GM23248 (cell line): ENCODE results near the gene TRAK2. TPM values are rescaled to one million over a fixed set of nuclear protein-coding genes. Genes with fewer than 3 reads are reported as not detected.
A peak's percentile ranks its signal among the peaks of the same experiment; 100 is the strongest.
"Not testable (repeated sequence)": the region's sequence is repeated elsewhere in the genome, so short reads cannot be mapped to it uniquely, and the experiment has no call there.

Source experiments
- DNase-seq: peaks from one replicate; pipeline ENCODE4 v3.0.0-alpha.2; 2015
- H2AFZ ChIP-seq: fragments of 200-600 bp; sonication (generic); 2 replicates; pipeline ENCODE4 v1.6.1; 2016; ENCODE audit warnings: antibody characterized with exemption
- H3F3A ChIP-seq: fragments of 200-600 bp; sonication (generic); 2 replicates; pipeline ENCODE4 v1.6.1; 2016; ENCODE audit warnings: mild to moderate bottlenecking, antibody characterized with exemption, mixed run types; ENCODE audit not compliant: insufficient read depth
- H3K27ac ChIP-seq: fragments of 200-600 bp; sonication (generic); 2 replicates; pipeline ENCODE4 v1.5.1; 2016; ENCODE audit warnings: mild to moderate bottlenecking
- H3K27me3 ChIP-seq: fragments of 200-600 bp; sonication (generic); replicated peaks from 2 replicates; pipeline ENCODE4 v1.6.1; 2016; ENCODE audit warnings: mild to moderate bottlenecking; ENCODE audit not compliant: insufficient read depth
- H3K36me3 ChIP-seq: fragments of 200-600 bp; sonication (generic); 2 replicates; pipeline ENCODE4 v1.6.1; 2016; ENCODE audit warnings: low read depth, mild to moderate bottlenecking
- H3K4me1 ChIP-seq: fragments of 200-600 bp; sonication (generic); 2 replicates; pipeline ENCODE4 v1.6.1; 2016; ENCODE audit warnings: mild to moderate bottlenecking; ENCODE audit not compliant: insufficient read depth
- H3K4me2 ChIP-seq: fragments of 200-600 bp; sonication (generic); one replicate; pipeline ENCODE4 v1.6.1; 2016; ENCODE audit warnings: mild to moderate bottlenecking; ENCODE audit not compliant: unreplicated experiment
- H3K4me3 ChIP-seq: fragments of 200-600 bp; sonication (generic); 2 replicates; pipeline ENCODE4 v1.5.1; 2016; ENCODE audit warnings: mild to moderate bottlenecking
- H3K79me2 ChIP-seq: fragments of 200-600 bp; sonication (generic); 2 replicates; pipeline ENCODE4 v1.6.1; 2016; ENCODE audit warnings: mild to moderate bottlenecking; ENCODE audit not compliant: insufficient read depth
- H3K9ac ChIP-seq: fragments of 200-600 bp; sonication (generic); 2 replicates; pipeline ENCODE4 v1.6.1; 2016; ENCODE audit warnings: mild to moderate bottlenecking
- H3K9me2 ChIP-seq: fragments of 200-600 bp; sonication (generic); 2 replicates; pipeline ENCODE4 v1.6.1; 2016; ENCODE audit warnings: mixed run types, mild to moderate bottlenecking, moderate library complexity; ENCODE audit not compliant: insufficient read depth
- H3K9me3 ChIP-seq: fragments of 200-600 bp; sonication (generic); one replicate; pipeline ENCODE4 v1.6.1; 2017; ENCODE audit warnings: low read depth
- H4K20me1 ChIP-seq: fragments of 200-600 bp; sonication (generic); 2 replicates; pipeline ENCODE4 v1.6.0; 2016; ENCODE audit not compliant: insufficient read depth
- EZH2 ChIP-seq: fragments of 200-600 bp; sonication (generic); IDR thresholded peaks from 2 replicates; pipeline ENCODE4 v1.6.1; 2018; ENCODE audit warnings: antibody characterized with exemption, mild to moderate bottlenecking; ENCODE audit not compliant: insufficient read depth, poor library complexity, severe bottlenecking
- EZH2phosphoT487 ChIP-seq: fragments of 200-600 bp; sonication (generic); IDR thresholded peaks from 2 replicates; pipeline ENCODE4 v1.6.1; 2018; ENCODE audit warnings: antibody characterized with exemption, moderate library complexity, mild to moderate bottlenecking, low read depth; ENCODE audit not compliant: insufficient read depth
- WGBS, 2 experiments: methylation state at CpG; one replicate each; pipeline ENCODE4 v1.1.6; 2015 to 2017; ENCODE audit warnings: low lambda C conversion rate in 2 of 2, low coverage in 1 of 2; ENCODE audit errors: missing lambda C conversion rate in 2 of 2; 5-methylcytosine and 5-hydroxymethylcytosine counted together
- in situ Hi-C: fragments of 300-500 bp; cut with MboI; formaldehyde crosslinking; loops from 2 replicates; pipeline ENCODE4 v1.15.0; 2020
- polyA plus RNA-seq: library from polyadenylated mRNA; unstranded; fragments of >200 nt; fragmentation: Nextera tagmentation; extraction: Ambion mirVana; gene quantifications from 2 replicates; pipeline ENCODE4 v1.2.1, GENCODE V29; 2016
- total RNA-seq: library from RNA; depleted of rRNA; stranded (reverse); fragments of >200 nt; shearing (Covaris generic); gene quantifications from 2 replicates; pipeline ENCODE4 v1.2.3, GENCODE V29; 2014

Gene TRAK2
- total and polyA plus RNA-seq, 2 experiments from 2014 or later = 21.4 to 32.5 TPM

DNA sequence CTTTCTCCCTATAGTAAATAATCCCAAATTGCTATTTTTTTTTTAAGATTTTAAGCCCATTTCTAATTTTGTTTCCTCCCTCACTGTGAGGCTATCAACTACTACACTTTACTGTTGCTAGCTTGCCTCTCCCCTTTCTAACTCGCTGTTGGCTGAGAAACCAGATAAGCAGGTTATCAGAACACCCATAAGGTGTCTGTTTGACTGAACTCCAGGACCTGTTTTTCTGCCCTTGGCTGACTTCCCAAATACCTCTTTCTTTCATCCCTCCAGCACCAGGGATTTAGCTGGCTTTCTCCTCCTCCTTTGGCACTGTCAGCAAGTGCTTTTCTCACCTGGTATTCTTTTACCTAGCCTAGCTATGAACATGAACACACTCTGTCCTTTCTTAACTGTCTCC, 11.1 kb downstream of the TRAK2 start:
- H3K4me2 ChIP-seq = no peak overlapping the region
- H3K9me2 ChIP-seq = 0 out of 2 replicates have a peak, but pooled peaks cover 3% of the 10 kb centered on the region
- no peaks in the 10 kb centered on the region; the same call in 1 of the 2 replicates for H3K36me3 ChIP-seq
- no peaks in the 10 kb centered on the region for H3F3A ChIP-seq
- DNase-seq = no peak
- H4K20me1 ChIP-seq = 0 out of 2 replicates have a peak, but pooled peaks cover 6% of the 10 kb centered on the region
- H3K9ac ChIP-seq = no peak overlapping the region
- H2AFZ ChIP-seq = no peak overlapping the region
- no peak overlapping the region for H3K27ac ChIP-seq
- 74 to 85% methylated on average over 1 of the region's 1 CpG for WGBS, 2 experiments
- TF ChIP-seq EZH2 (no peak), EZH2phosphoT487 (no peak)
- in situ Hi-C loops = no loop called here
- no peaks in the 10 kb centered on the region for H3K9me3 ChIP-seq
- H3K27me3 ChIP-seq = no peaks in the 10 kb centered on the region
- H3K4me1 ChIP-seq = peaks cover 6% of the 10 kb centered on the region
- peaks cover 94% of the 10 kb centered on the region for H3K79me2 ChIP-seq
- H3K4me3 ChIP-seq = no peak overlapping the region

DNA sequence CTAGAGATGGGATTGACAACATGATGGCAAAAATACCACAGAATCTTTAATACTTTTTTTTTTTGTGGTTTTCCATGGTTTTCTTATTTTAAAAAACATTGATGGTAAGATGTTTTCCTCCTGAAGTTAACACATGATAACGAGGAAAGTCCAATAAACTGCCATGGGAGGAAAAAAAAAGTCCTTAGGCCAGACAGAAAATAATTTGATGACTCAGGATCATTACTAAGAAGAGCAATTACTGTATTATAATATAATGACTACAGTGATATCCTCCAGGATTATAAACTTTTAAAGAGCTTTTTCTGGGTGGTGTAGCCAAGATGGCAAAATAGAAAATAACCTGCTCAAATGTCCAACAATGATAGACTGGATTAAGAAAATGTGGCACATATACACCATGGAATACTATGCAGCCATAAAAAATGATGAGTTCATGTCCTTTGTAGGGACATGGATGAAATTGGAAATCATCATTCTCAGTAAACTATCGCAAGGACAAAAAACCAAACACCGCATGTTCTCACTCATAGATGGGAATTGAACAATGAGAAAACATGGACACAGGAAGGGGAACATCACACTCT, 11.8 kb downstream of the TRAK2 start:
- H3K9ac ChIP-seq, H3K9me2 ChIP-seq, H3K4me3 ChIP-seq, H3K36me3 ChIP-seq, H3K9me3 ChIP-seq, H3K27ac ChIP-seq, H3F3A ChIP-seq, H4K20me1 ChIP-seq, H3K4me2 ChIP-seq, DNase-seq, H3K27me3 ChIP-seq, H2AFZ ChIP-seq, H3K4me1 ChIP-seq, in situ Hi-C loops: not testable (repeated sequence)
- WGBS, 2 experiments = 96 to 100% methylated on average over 1 of the region's 3 CpGs
- peaks cover 96% of the 10 kb centered on the region for H3K79me2 ChIP-seq

DNA sequence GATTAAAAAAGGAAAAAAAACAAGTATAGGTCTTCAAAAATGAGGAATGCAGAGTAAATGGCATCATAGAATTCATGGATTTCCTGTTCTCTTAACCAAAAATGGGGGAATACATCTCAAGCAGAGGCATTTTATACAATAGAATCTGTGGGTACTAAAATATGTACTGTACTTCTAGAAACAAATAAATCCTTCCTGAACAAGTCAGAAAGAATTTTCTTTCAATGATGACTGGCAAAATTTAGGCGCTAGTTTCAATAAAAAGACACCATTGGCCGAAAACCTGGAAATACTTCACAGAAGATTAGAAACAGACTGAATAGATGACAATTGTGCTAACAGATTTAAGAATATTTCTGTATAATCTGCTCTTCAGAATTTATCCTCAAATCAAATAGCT, 15.1 kb downstream of the TRAK2 start:
- in situ Hi-C loops = no loop called here
- 0 out of 2 replicates have a peak, but pooled peaks cover 3% of the 10 kb centered on the region for H3K9me2 ChIP-seq
- peaks cover 24% of the 10 kb centered on the region for H3K4me1 ChIP-seq
- H2AFZ ChIP-seq = no peak overlapping the region
- TF ChIP-seq EZH2 (no peak), EZH2phosphoT487 (no peak)
- H3F3A ChIP-seq = peaks cover 26% of the 10 kb centered on the region
- H3K9me3 ChIP-seq = no peaks in the 10 kb centered on the region
- H4K20me1 ChIP-seq = 0 out of 2 replicates have a peak, but pooled peaks cover 6% of the 10 kb centered on the region
- no peak overlapping the region for H3K9ac ChIP-seq
- 66 to 79% methylated on average over 2 of the region's 2 CpGs for WGBS, 2 experiments
- no peak for DNase-seq
- no peak overlapping the region for H3K4me2 ChIP-seq
- H3K27ac ChIP-seq = no peak overlapping the region; the same call in 1 of the 2 replicates
- H3K79me2 ChIP-seq = peaks cover 86% of the 10 kb centered on the region
- no peaks in the 10 kb centered on the region for H3K27me3 ChIP-seq
- H3K4me3 ChIP-seq = no peak overlapping the region
- no peaks in the 10 kb centered on the region for H3K36me3 ChIP-seq

DNA sequence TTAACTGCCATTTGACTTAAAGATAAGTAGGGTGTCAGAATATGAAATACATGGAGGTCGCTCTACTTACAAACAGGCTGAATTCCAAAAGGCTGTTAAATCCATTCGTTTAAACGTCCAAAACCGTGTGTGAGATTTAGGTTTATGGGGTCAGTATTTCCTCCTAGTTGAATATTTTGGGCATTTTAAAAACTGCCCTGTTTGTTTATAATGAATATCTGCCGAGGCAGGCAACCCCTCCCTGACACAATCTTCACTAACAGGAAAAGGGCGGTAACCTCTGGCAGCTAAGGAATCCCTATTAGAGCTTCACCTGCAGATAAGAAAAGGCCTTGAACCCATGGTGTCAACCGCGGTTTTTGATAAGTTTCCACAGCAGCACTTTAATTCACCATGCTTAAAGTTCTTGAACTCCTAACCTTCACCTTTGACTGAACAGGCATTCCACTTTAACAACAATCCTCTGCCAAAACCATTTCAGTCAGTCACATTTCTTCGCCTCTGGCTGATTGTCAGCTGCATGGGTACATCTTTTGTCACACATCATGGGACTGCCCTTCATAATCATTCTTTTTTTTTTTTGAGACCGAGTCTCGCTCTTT, 17.8 kb downstream of the TRAK2 start:
- peak overlapping the region; percentile 66 for H3K27ac ChIP-seq
- H3K79me2 ChIP-seq = peaks cover 87% of the 10 kb centered on the region

More for the DNA sequence above, 17.8 kb downstream of the TRAK2 start:
- peaks cover 24% of the 10 kb centered on the region for H3K4me1 ChIP-seq
- no peaks in the 10 kb centered on the region for H3K9me2 ChIP-seq
- no peak for TF ChIP-seq EZH2phosphoT487
- no peak for TF ChIP-seq EZH2
- H3K27me3 ChIP-seq = no peaks in the 10 kb centered on the region
- H3F3A ChIP-seq = peaks cover 30% of the 10 kb centered on the region
- no peak overlapping the region for H3K4me3 ChIP-seq
- H2AFZ ChIP-seq = no peak overlapping the region
- in situ Hi-C loops = no loop called here
- no peaks in the 10 kb centered on the region for H3K9me3 ChIP-seq
- WGBS, 2 experiments = 88 to 95% methylated on average over 11 of the region's 11 CpGs
- DNase-seq = no peak
- 0 out of 2 replicates have a peak, but pooled peaks cover 6% of the 10 kb centered on the region for H4K20me1 ChIP-seq
- no peak overlapping the region for H3K4me2 ChIP-seq
- H3K9ac ChIP-seq = no peak overlapping the region
- H3K36me3 ChIP-seq = no peaks in the 10 kb centered on the region
